ENCODE measurements around the gene PLA2G4E. TPM values are rescaled to one million over a fixed set of nuclear protein-coding genes. Genes with fewer than 3 reads are reported as not detected.

PLA2G4E gene
- total RNA-seq, 1 experiment from 2014 or later: not detected

DNA sequence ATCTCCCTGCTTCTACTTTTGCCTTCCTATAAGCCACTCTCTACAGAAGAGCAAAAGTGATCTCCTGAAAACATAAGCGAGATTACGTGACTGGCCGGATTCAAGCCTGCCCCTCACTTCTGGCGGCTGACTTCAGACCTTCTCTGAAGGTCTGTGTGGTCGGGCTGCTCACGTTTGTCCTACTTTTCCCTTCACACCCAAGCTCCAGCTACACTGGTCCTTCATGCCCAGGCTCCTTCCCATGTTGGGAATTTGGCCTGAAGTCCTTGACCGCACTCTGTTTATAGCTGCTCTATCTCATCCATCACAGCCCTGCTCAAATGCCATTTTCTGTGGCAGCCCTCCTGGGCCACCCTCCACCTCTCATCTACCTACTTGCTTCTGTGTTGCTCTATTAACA is 6.7 kb upstream of the PLA2G4E start:
- no peak for DNase-seq (ENCODE audit: low read depth, low spot score)
- H3K27ac ChIP-seq (ENCODE audit: low read depth, low read length): no peak overlapping the region
- peaks cover 0 to 5% of the 10 kb centered on the region in 2 experiments; a peak in 1 of 4 replicates for H3K4me1 ChIP-seq (ENCODE audit: control insufficient read depth in 1 of 2, insufficient read depth in 2 of 2, low read length in 2 of 2)
- no TSS peak for BruUV-seq (replicated peaks)
- H2AFZ ChIP-seq (ENCODE audit: low read depth, low read length, poor library complexity, severe bottlenecking): no peak overlapping the region
- no peaks in the 10 kb centered on the region for H3K79me2 ChIP-seq (ENCODE audit: insufficient read depth, low read length)
- POLR2A ChIA-PET: no interaction called here
- TF ChIP-seq JUND (IDR thresholded peaks at IDR 0.05) (no peak), CBX3 (IDR thresholded peaks at IDR 0.05; ENCODE audit: low read depth) (no peak), POLR2A (IDR thresholded peaks at IDR 0.05; ENCODE audit: borderline replicate concordance, extremely low read depth, insufficient read depth, insufficient read length) (no peak), SIN3A (IDR thresholded peaks at IDR 0.05; ENCODE audit: low read depth) (no peak), EGR1 (IDR thresholded peaks at IDR 0.05; ENCODE audit: low read depth) (no peak), ZNF274 (IDR thresholded peaks at IDR 0.05; ENCODE audit: low read depth, low read length) (no peak)
- TF ChIP-seq, protein P1, sequence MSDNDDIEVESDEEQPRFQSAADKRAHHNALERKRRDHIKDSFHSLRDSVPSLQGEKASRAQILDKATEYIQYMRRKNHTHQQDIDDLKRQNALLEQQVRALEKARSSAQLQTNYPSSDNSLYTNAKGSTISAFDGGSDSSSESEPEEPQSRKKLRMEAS (IDR thresholded peaks at IDR 0.05): no peak
- TF ChIP-seq, protein P2, sequence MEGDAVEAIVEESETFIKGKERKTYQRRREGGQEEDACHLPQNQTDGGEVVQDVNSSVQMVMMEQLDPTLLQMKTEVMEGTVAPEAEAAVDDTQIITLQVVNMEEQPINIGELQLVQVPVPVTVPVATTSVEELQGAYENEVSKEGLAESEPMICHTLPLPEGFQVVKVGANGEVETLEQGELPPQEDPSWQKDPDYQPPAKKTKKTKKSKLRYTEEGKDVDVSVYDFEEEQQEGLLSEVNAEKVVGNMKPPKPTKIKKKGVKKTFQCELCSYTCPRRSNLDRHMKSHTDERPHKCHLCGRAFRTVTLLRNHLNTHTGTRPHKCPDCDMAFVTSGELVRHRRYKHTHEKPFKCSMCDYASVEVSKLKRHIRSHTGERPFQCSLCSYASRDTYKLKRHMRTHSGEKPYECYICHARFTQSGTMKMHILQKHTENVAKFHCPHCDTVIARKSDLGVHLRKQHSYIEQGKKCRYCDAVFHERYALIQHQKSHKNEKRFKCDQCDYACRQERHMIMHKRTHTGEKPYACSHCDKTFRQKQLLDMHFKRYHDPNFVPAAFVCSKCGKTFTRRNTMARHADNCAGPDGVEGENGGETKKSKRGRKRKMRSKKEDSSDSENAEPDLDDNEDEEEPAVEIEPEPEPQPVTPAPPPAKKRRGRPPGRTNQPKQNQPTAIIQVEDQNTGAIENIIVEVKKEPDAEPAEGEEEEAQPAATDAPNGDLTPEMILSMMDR (IDR thresholded peaks at IDR 0.05 in 2 of 3, conservative IDR thresholded peaks at IDR 0.05 in 1 of 3; ENCODE audit: borderline replicate concordance in 1 of 3, insufficient read depth in 1 of 3, low read depth in 2 of 3, low read length in 2 of 3): no peak
- TF ChIP-seq, protein P3, sequence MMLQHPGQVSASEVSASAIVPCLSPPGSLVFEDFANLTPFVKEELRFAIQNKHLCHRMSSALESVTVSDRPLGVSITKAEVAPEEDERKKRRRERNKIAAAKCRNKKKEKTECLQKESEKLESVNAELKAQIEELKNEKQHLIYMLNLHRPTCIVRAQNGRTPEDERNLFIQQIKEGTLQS (IDR thresholded peaks at IDR 0.05): no peak
- TF ChIP-seq, protein P4, sequence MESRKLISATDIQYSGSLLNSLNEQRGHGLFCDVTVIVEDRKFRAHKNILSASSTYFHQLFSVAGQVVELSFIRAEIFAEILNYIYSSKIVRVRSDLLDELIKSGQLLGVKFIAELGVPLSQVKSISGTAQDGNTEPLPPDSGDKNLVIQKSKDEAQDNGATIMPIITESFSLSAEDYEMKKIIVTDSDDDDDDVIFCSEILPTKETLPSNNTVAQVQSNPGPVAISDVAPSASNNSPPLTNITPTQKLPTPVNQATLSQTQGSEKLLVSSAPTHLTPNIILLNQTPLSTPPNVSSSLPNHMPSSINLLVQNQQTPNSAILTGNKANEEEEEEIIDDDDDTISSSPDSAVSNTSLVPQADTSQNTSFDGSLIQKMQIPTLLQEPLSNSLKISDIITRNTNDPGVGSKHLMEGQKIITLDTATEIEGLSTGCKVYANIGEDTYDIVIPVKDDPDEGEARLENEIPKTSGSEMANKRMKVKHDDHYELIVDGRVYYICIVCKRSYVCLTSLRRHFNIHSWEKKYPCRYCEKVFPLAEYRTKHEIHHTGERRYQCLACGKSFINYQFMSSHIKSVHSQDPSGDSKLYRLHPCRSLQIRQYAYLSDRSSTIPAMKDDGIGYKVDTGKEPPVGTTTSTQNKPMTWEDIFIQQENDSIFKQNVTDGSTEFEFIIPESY (IDR thresholded peaks at IDR 0.05; ENCODE audit: extremely low read depth, insufficient replicate concordance, low read length): no peak
- CTCF ChIA-PET: no interaction called here
- no peak overlapping the region for H3K4me2 ChIP-seq (ENCODE audit: low read length)
- no peak overlapping the region for H3K4me3 ChIP-seq (replicated peaks in 1 of 2; ENCODE audit: low read depth in 1 of 2, low read length in 2 of 2)
- no peaks in the 10 kb centered on the region; a peak in 2 of 4 replicates for H3K9me3 ChIP-seq (ENCODE audit: control insufficient read depth in 1 of 2, insufficient read depth in 1 of 2, low read depth in 1 of 2, low read length in 2 of 2)
- H3K27me3 ChIP-seq (ENCODE audit: insufficient read depth, low read length): no peaks in the 10 kb centered on the region
- no peaks in the 10 kb centered on the region for H3K36me3 ChIP-seq (ENCODE audit: control insufficient read depth in 1 of 2, insufficient read depth in 2 of 2, low read length in 2 of 2)
- RAD21 ChIA-PET (ENCODE audit: low non-redundant PET in 1 of 2, low total read pairs in 2 of 2, uncharacterized antibody in 2 of 2, unreplicated experiment in 2 of 2): no interaction called here
- ATAC-seq: no peak
- no peak overlapping the region for H3K9ac ChIP-seq (ENCODE audit: low read length)
- no peaks in the 10 kb centered on the region for H4K20me1 ChIP-seq (ENCODE audit: insufficient read depth)
- intact Hi-C loops (cut with micrococcal nuclease): no loop called here
- no peaks in the 10 kb centered on the region for H3K9me2 ChIP-seq (ENCODE audit: insufficient read depth)

All from HCT116 (cell line).